ENCODE results near the gene IMMP2L.

Gene IMMP2L

GRCh38 chr7:111356941-111357340, 205.4 kb downstream of the IMMP2L start:
- H3K4me3 Mint-ChIP-seq = no peak overlapping the region
- H3K27me3 Mint-ChIP-seq (ENCODE audit: low read depth) = no peaks in the 10 kb centered on the region
- no peak for TF ChIP-seq CTCF (IDR thresholded peaks at IDR 0.05; ENCODE audit: unreplicated experiment in 3 of 3)
- H3K36me3 Mint-ChIP-seq (ENCODE audit: low read depth) = no peaks in the 10 kb centered on the region
- H3K9me3 Mint-ChIP-seq = no peaks in the 10 kb centered on the region
- peaks cover 10% of the 10 kb centered on the region for H3K4me1 Mint-ChIP-seq
- H3K27ac Mint-ChIP-seq = no peak overlapping the region

GRCh38 chr7:111352319-111352718, 210.0 kb downstream of the IMMP2L start:
- no peak for TF ChIP-seq CTCF (IDR thresholded peaks at IDR 0.05; ENCODE audit: unreplicated experiment in 3 of 3)
- Mint-ChIP-seq H3K36me3 (ENCODE audit: low read depth) (no peaks in the 10 kb centered on the region), H3K27ac (no peak overlapping the region), H3K4me1 (peaks cover 5% of the 10 kb centered on the region), H3K9me3 (no peaks in the 10 kb centered on the region), H3K27me3 (ENCODE audit: low read depth) (no peaks in the 10 kb centered on the region), H3K4me3 (no peak overlapping the region)

GRCh38 chr7:111346219-111346618, 216.1 kb downstream of the IMMP2L start:
- H3K9me3 Mint-ChIP-seq = peaks cover 19% of the 10 kb centered on the region
- H3K4me1 Mint-ChIP-seq = no peaks in the 10 kb centered on the region
- peaks cover 14% of the 10 kb centered on the region for H3K36me3 Mint-ChIP-seq (ENCODE audit: low read depth)
- no peak overlapping the region for H3K27ac Mint-ChIP-seq
- H3K4me3 Mint-ChIP-seq = no peak overlapping the region
- no peak for TF ChIP-seq CTCF (IDR thresholded peaks at IDR 0.05; ENCODE audit: unreplicated experiment in 3 of 3)
- H3K27me3 Mint-ChIP-seq (ENCODE audit: low read depth) = no peaks in the 10 kb centered on the region

- Mint-ChIP-seq H3K36me3 (ENCODE audit: low read depth) (peaks cover 14% of the 10 kb centered on the region), H3K27me3 (ENCODE audit: low read depth) (no peaks in the 10 kb centered on the region), H3K4me1 (no peaks in the 10 kb centered on the region), H3K27ac (no peak overlapping the region), H3K9me3 (peaks cover 19% of the 10 kb centered on the region), H3K4me3 (no peak overlapping the region)
- no peak for TF ChIP-seq CTCF (IDR thresholded peaks at IDR 0.05; ENCODE audit: unreplicated experiment in 3 of 3)
Observed at GRCh38 chr7:111343017-111343416, 219.3 kb downstream of the IMMP2L start.

- TF ChIP-seq CTCF (IDR thresholded peaks at IDR 0.05; ENCODE audit: unreplicated experiment in 3 of 3) = no peak
- Mint-ChIP-seq H3K27me3 (ENCODE audit: low read depth) (no peaks in the 10 kb centered on the region), H3K9me3 (peaks cover 13% of the 10 kb centered on the region), H3K27ac (no peak overlapping the region), H3K4me3 (no peak overlapping the region), H3K4me1 (no peaks in the 10 kb centered on the region), H3K36me3 (ENCODE audit: low read depth) (peaks cover 10% of the 10 kb centered on the region)
Observed at GRCh38 chr7:111339006-111339405, 223.3 kb downstream of the IMMP2L start.

GRCh38 chr7:111333010-111333409, 229.3 kb downstream of the IMMP2L start:
- no peak for TF ChIP-seq CTCF (IDR thresholded peaks at IDR 0.05; ENCODE audit: unreplicated experiment in 3 of 3)
- Mint-ChIP-seq H3K4me1 (no peaks in the 10 kb centered on the region), H3K27me3 (ENCODE audit: low read depth) (no peaks in the 10 kb centered on the region), H3K4me3 (no peak overlapping the region), H3K27ac (no peak overlapping the region), H3K36me3 (ENCODE audit: low read depth) (no peaks in the 10 kb centered on the region), H3K9me3 (peaks cover 10% of the 10 kb centered on the region)
